C4-2B (cell line): ENCODE measurements around the gene IQGAP2.
A peak's percentile ranks its signal among the peaks of the same experiment; 100 is the strongest.

Source experiments
- H3K27ac ChIP-seq: fragments of 450-650 bp; 2 replicates; pipeline ENCODE4 v1.5.1; 2017
- CTCF ChIP-seq: fragments of 450-650 bp; conservative IDR thresholded peaks from 2 replicates; pipeline ENCODE4 v1.5.1; 2017; ENCODE audit warnings: mild to moderate bottlenecking
- ZFX ChIP-seq: fragments of 450-650 bp; IDR thresholded peaks from 2 replicates; pipeline ENCODE4 v1.6.1; 2017

The IQGAP2 gene

GRCh38 chr5:76367623-76368371, 35.3 kb upstream of the IQGAP2 start:
- peak overlapping the region; percentile 80; the same call in 1 of the 2 replicates for H3K27ac ChIP-seq
- TF ChIP-seq CTCF (no peak), ZFX (no peak)

DNA sequence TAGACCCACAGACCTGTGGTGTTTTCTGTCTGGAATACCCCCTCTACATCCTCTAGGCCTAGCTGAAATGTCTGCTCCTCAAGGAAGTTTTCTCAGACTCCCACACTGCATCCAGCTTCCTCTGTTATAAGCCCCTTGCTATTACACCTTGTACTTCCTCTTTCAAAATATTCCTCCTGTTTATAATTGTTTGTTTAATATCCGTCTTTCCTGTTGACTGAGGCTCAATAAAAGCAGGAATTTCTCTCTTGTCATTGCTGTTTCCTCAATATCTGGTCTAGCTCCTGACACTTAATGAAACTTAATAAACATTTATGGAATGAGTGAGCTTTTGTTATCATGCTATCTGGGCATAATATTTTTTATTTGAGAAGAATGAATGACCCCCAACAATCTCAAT, 34.1 kb upstream of the IQGAP2 start:
- peak overlapping the region; percentile 80 for H3K27ac ChIP-seq
- no peak for TF ChIP-seq ZFX
- no peak for TF ChIP-seq CTCF

- peak overlapping the region; percentile 80 for H3K27ac ChIP-seq
These were observed 33.4 kb upstream of the IQGAP2 start for GRCh38 chr5:76369668-76370067.

DNA sequence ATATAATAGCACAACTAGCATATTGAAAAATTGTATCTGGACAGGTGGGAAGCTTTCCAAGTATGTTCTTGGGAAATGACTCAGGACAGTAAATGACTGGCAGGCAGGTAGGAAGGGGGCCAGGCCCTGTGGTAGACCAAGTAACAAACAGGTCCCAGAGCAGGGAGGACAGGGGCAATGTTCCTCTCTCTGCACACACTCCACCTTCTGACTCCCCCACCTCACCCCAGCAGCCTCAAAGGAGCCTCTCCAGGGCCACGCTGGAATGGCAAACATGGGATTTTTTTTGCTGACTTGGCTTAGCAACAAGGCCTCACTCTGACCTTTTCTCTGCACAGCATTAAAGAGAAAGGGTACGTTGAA, 31.1 kb upstream of the IQGAP2 start:
- peak overlapping the region; percentile 75 for H3K27ac ChIP-seq
- TF ChIP-seq CTCF (no peak), ZFX (no peak)

- TF ChIP-seq ZFX (peak; percentile 53; the same call in 1 of the 2 replicates), CTCF (no peak)
- peak overlapping the region; percentile 75 for H3K27ac ChIP-seq
These were observed 30.6 kb upstream of the IQGAP2 start for GRCh38 chr5:76372323-76373054.

DNA sequence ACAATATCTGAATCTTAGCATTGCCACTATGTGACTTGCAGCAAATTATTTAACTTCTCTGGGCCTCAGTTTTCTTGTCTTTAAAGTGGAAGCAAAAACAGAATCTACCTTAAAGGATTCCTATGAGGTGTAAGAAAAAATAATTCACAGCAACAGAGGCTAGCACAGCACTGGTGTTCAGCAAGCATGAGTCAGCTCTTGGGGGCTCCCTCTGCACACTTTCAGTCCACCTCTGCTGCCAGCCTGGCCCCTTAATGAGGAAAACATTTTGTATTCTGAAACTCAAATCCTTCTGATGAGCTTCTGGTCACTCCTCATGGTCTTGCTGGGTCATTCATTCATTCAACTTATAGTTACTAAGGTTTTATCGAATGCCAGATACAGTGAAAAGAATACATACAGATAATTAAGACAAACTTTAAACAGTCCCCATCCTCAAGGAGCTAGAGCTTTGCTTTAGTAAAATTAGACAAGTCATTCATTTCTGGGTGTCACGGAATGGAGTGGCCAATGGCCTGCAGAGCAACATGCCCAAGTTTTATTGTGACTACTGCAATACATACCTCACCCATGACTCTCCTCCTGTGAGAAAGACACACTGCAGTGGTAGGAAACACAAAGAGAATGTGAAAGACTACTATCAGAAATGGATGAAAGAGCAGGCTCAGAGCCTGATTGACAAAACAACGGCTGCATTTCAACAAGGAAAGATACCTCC, 26.8 kb upstream of the IQGAP2 start:
- TF ChIP-seq ZFX (no peak), CTCF (no peak)
- H3K27ac ChIP-seq, result no peak overlapping the region

DNA sequence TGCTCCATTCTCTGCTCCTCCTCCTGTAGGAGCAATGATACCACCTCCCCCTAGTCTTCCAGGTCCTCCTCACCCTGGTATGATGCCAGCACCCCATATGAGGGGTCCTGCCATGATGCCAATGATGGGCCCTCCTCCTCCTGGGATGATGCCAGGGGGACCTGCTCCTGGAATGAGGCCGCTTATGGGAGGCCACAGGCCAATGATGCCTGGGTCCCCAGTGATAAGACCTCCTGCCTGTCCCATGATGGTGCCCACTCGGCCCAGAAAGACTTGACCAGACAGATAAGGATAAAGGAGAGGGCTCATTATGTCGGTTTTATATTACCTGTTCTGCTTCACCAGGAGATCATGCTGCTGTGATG, 26.2 kb upstream of the IQGAP2 start:
- TF ChIP-seq ZFX (no peak), CTCF (no peak)
- H3K27ac ChIP-seq, result no peak overlapping the region
